Left ventricle myocardium inferior (tissue), 1 donor: ENCODE data around the gene SLC35G2. TPM values are rescaled to one million over a fixed set of nuclear protein-coding genes. Genes with fewer than 3 reads are reported as not detected.
A peak's percentile ranks its signal among the peaks of the same experiment; 100 is the strongest.
"Not testable (repeated sequence)": the region's sequence is repeated elsewhere in the genome, so short reads cannot be mapped to it uniquely, and the experiment has no call there.

ENCODE experiments used
- DNase-seq: peaks from one replicate; pipeline ENCODE4 v3.0.0-alpha.2; 2020
- H3K27ac ChIP-seq: fragments of 200-600 bp; replicated peaks from 2 replicates; pipeline ENCODE4 v1.8.0; 2021
- H3K27me3 ChIP-seq: fragments of 200-600 bp; 2 replicates; pipeline ENCODE4 v1.8.0; 2021; ENCODE audit warnings: low read depth
- H3K36me3 ChIP-seq: fragments of 200-600 bp; 2 replicates; pipeline ENCODE4 v1.8.0; 2021
- H3K4me1 ChIP-seq: fragments of 200-600 bp; 2 replicates; pipeline ENCODE4 v1.8.0; 2021
- H3K4me3 ChIP-seq: fragments of 200-600 bp; 2 replicates; pipeline ENCODE4 v1.8.0; 2021; ENCODE audit warnings: mild to moderate bottlenecking, moderate library complexity
- H3K9me3 ChIP-seq: fragments of 200-600 bp; replicated peaks from 2 replicates; pipeline ENCODE4 v1.8.0; 2021
- intact Hi-C: fragments of 100-400 bp; cut with micrococcal nuclease; formaldehyde crosslinking; loops from one replicate; pipeline ENCODE4 v1.11.0; 2022
- total RNA-seq: library from RNA; stranded (reverse); fragmentation: NEBNext Ultra II Directional; extraction: Animal tissue kit (Norgen Biotek cat#: 25700); gene quantifications from one replicate; pipeline ENCODE4 v1.2.1, GENCODE V29; 2021
- TF ChIP-seq, protein P1 (sequence below): fragments of 200-600 bp; IDR thresholded peaks from 2 replicates; pipeline ENCODE4 v1.8.0; 2021; ENCODE audit warnings: antibody characterized with exemption, mild to moderate bottlenecking, borderline replicate concordance
- donor health status: DM: no; HTN: yes; CAD: no; lungs with severe emphysema.

Gene SLC35G2
- total RNA-seq, 1 donor from 2014 or later = 2.6 TPM

DNA sequence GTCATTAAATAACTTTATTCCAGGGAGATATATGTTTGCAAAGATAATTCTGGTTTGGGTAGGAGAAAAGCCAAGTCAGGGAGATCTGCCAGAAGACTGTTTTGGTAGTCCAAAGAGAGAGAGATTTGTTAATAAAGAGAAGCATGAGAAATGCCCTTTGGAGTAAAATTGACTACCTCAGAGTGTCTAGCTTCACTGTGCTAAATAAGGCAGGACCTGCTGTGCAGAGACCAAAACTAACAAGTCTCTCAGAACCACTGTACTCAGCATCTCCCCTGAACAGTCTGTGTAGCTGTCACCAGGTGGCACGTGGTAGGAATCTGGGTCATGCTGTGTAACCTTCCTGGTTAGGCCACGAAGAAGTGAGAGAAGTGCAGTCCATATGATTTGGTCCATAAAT is 31.6 kb upstream of the SLC35G2 start:
- Histone ChIP-seq H3K4me1 (peaks cover 13% of the 10 kb centered on the region), H3K36me3 (no peaks in the 10 kb centered on the region), H3K9me3 (no peaks in the 10 kb centered on the region), H3K27me3 (no peaks in the 10 kb centered on the region), H3K4me3 (no peak overlapping the region), H3K27ac (peak overlapping the region; percentile 73)
- TF ChIP-seq, protein P1, sequence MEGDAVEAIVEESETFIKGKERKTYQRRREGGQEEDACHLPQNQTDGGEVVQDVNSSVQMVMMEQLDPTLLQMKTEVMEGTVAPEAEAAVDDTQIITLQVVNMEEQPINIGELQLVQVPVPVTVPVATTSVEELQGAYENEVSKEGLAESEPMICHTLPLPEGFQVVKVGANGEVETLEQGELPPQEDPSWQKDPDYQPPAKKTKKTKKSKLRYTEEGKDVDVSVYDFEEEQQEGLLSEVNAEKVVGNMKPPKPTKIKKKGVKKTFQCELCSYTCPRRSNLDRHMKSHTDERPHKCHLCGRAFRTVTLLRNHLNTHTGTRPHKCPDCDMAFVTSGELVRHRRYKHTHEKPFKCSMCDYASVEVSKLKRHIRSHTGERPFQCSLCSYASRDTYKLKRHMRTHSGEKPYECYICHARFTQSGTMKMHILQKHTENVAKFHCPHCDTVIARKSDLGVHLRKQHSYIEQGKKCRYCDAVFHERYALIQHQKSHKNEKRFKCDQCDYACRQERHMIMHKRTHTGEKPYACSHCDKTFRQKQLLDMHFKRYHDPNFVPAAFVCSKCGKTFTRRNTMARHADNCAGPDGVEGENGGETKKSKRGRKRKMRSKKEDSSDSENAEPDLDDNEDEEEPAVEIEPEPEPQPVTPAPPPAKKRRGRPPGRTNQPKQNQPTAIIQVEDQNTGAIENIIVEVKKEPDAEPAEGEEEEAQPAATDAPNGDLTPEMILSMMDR = no peak
- intact Hi-C loops = no loop called here
- DNase-seq = no peak

DNA sequence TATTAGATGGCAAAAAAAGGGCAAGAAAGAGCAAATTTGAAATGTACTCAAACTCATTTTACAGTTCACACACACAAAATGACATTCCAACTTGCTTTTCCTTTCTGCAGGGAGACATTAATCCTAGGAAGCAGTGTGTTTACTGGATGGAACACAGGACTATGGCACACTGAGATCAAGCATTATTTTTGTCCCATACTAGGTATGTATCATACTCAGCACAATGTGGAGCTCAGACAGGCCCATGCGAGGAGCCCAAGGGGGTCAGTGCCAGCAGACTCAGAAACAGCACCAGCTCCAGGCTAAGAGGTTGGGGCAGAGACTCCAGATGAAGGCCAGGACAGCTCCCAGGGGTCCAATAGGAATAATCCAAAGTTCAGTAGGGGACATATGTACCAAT is 30.8 kb upstream of the SLC35G2 start:
- H3K9me3 ChIP-seq = no peaks in the 10 kb centered on the region
- no peaks in the 10 kb centered on the region for H3K36me3 ChIP-seq
- intact Hi-C loops = no loop called here
- peaks cover 13% of the 10 kb centered on the region for H3K4me1 ChIP-seq
- H3K27ac ChIP-seq = no peak overlapping the region
- no peak overlapping the region for H3K4me3 ChIP-seq
- no peak for DNase-seq
- no peaks in the 10 kb centered on the region for H3K27me3 ChIP-seq
- TF ChIP-seq, protein P1 = no peak

DNA sequence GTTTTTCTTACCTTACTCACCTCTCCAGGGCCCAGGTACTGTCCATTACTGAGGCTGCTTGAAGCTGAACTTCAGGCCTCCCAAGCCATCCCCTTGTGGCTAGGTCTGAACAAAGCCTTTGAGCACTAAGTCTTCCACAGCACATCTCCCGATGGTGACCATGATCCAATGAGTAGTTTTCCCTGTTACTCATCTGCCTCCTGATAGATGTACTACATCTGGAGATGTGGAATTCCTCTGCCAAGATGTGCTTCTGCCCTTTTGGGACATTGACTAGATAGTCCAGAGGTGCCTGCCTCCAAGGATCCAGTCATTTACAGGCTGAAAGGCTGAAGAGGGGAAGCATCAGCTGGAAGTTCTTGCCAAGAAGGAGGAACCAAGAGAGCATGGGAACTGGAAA is 28.9 kb upstream of the SLC35G2 start:
- no peaks in the 10 kb centered on the region for H3K27me3 ChIP-seq
- intact Hi-C loops = no loop called here
- no peaks in the 10 kb centered on the region for H3K36me3 ChIP-seq
- no peak for DNase-seq
- H3K4me3 ChIP-seq = no peak overlapping the region
- TF ChIP-seq, protein P1 = no peak
- peaks cover 13% of the 10 kb centered on the region for H3K4me1 ChIP-seq
- no peaks in the 10 kb centered on the region for H3K9me3 ChIP-seq
- H3K27ac ChIP-seq = no peak overlapping the region

DNA sequence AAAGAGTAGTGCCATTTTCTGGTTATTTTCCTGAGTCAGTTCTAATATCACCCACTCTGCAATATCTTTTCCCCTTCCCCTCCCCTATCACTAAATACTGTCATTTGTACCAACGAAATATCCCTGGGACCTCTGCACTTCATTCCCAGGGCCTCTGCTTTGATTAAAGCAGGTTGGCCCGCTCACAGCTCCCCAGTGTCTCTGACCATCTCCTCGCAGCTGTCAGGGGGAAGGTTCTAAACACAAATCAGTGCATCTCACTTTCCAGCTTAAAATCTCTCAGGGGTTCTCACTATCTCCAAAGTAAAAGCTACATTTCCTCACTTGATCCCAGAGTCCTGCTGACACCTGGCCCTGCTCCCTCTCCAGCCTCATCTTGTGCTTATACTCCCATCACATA is 28.1 kb upstream of the SLC35G2 start:
- intact Hi-C loops = no loop called here
- no peak overlapping the region for H3K4me3 ChIP-seq

DNA sequence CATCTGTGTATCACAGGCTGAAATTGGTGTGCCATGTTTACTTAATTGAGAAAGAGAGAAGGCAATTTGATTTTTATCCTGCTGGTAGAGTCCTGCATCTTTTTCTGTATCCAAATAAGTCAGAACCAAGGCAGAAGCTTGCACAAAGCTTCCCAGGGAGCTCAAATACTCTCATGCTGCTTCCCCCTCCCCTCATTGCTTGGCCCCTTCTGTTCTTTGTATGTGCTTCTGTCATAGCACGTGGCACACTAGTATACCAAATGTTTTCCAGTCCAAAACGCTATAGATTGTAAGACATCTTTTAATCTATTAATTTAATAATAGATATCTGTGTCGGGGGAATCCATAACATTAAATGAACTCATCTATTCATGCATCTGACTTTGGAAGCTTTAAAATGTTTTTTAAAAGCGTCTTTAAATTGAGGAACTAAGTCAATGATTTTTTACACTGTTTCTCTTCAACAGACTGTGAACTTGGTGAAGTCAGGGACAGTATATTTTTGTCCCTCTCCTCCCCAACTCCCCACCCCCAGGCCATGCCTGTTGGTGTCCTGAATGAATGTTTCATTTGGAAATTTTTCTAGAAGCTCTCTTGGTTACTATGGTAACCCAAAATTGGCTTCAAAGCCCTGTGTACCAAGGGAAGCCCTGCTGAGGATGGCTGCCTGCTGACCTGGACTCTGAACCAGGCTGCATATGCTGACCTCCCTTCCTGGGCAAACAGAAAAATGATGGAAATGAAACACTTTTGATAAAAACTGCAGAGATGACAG is 26.2 kb upstream of the SLC35G2 start:
- H3K9me3 ChIP-seq = no peaks in the 10 kb centered on the region
- no peak overlapping the region for H3K4me3 ChIP-seq
- DNase-seq = no peak
- no peaks in the 10 kb centered on the region for H3K36me3 ChIP-seq
- intact Hi-C loops = no loop called here
- peaks cover under 1% of the 10 kb centered on the region for H3K4me1 ChIP-seq
- TF ChIP-seq, protein P1 = no peak
- H3K27ac ChIP-seq = no peak overlapping the region
- H3K27me3 ChIP-seq = no peaks in the 10 kb centered on the region

More for the DNA sequence above, 28.1 kb upstream of the SLC35G2 start:
- Histone ChIP-seq H3K27me3 (no peaks in the 10 kb centered on the region), H3K27ac (no peak overlapping the region), H3K36me3 (no peaks in the 10 kb centered on the region), H3K4me1 (peaks cover 13% of the 10 kb centered on the region), H3K9me3 (no peaks in the 10 kb centered on the region)
- no peak for DNase-seq
- TF ChIP-seq, protein P1 = no peak

DNA sequence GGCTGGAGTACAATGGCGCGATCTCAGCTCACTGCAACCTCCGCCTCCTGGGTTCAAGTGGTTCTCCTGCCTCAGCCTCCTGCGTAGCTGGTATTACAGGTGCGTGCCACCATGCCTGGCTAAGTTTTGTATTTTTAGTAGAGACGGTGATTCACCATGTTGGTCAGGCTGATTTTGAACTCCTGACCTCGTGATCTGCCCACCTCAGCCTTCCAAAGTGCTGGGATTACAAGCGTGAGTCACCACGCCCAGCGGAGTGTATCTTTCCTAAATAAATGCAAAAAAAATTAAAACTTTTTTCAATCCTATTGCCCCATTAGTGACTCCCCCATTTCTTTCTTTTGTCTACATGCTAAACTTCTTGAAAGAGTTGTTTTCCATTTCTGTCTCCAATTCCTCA is 17.8 kb upstream of the SLC35G2 start:
- H3K9me3 ChIP-seq, H3K27me3 ChIP-seq, H3K4me3 ChIP-seq, DNase-seq, H3K27ac ChIP-seq, intact Hi-C loops, H3K36me3 ChIP-seq: not testable (repeated sequence)
- H3K4me1 ChIP-seq = peaks cover 20% of the 10 kb centered on the region
